ENCODE results near the gene SOX5. TPM values are rescaled to one million over a fixed set of nuclear protein-coding genes. Genes with fewer than 3 reads are reported as not detected.

Gene SOX5
- total and polyA plus RNA-seq, 8 donors, result 10.0 to 39.9 (median 33.0) TPM

- no peak for TF ChIP-seq CTCF (IDR thresholded peaks at IDR 0.05)
- ATAC-seq (no peak), DNase-seq (no peak)
- Histone ChIP-seq H3K4me3 (no peak overlapping the region), H3K4me1 (no peaks in the 10 kb centered on the region), H3K27ac (no peak overlapping the region), H3K27me3 (no peaks in the 10 kb centered on the region), H3K9me3 (peaks cover 0 to 24% of the 10 kb centered on the region in 2 donors), H3K36me3 (no peaks in the 10 kb centered on the region)
- intact Hi-C loops (cut with DNase I), result no loop called here
Observed at GRCh38 chr12:23855813-23856212, 93.7 kb downstream of the SOX5 start.

GRCh38 chr12:23854598-23854997, 94.9 kb downstream of the SOX5 start:
- TF ChIP-seq CTCF (IDR thresholded peaks at IDR 0.05), result no peak
- no peaks in the 10 kb centered on the region for H3K27me3 ChIP-seq
- DNase-seq (no peak), ATAC-seq (no peak)
- no peaks in the 10 kb centered on the region for H3K4me1 ChIP-seq
- H3K4me3 ChIP-seq, result no peak overlapping the region
- peaks cover 0 to 16% of the 10 kb centered on the region in 2 donors for H3K9me3 ChIP-seq
- intact Hi-C loops (cut with DNase I), result no loop called here
- H3K36me3 ChIP-seq, result no peaks in the 10 kb centered on the region
- no peak overlapping the region for H3K27ac ChIP-seq

GRCh38 chr12:23853640-23854039, 95.8 kb downstream of the SOX5 start:
- Histone ChIP-seq H3K4me3 (no peak overlapping the region), H3K9me3 (peaks cover 0 to 7% of the 10 kb centered on the region in 2 donors), H3K36me3 (no peaks in the 10 kb centered on the region), H3K27me3 (no peaks in the 10 kb centered on the region), H3K4me1 (no peaks in the 10 kb centered on the region), H3K27ac (no peak overlapping the region)
- no peak for DNase-seq
- ATAC-seq, result no peak
- TF ChIP-seq CTCF (IDR thresholded peaks at IDR 0.05), result no peak
- intact Hi-C loops (cut with DNase I), result no loop called here

- Histone ChIP-seq H3K27ac (no peak overlapping the region), H3K9me3 (no peaks in the 10 kb centered on the region), H3K36me3 (no peaks in the 10 kb centered on the region), H3K27me3 (no peaks in the 10 kb centered on the region), H3K4me3 (no peak overlapping the region), H3K4me1 (no peaks in the 10 kb centered on the region)
- DNase-seq (no peak), ATAC-seq (no peak)
- intact Hi-C loops (cut with DNase I), result no loop called here
- no peak for TF ChIP-seq CTCF (IDR thresholded peaks at IDR 0.05)
Observed at GRCh38 chr12:23851602-23852001, 97.9 kb downstream of the SOX5 start.

GRCh38 chr12:23847857-23848256, 101.6 kb downstream of the SOX5 start:
- Histone ChIP-seq H3K4me1 (no peaks in the 10 kb centered on the region), H3K4me3 (no peak overlapping the region), H3K27me3 (no peaks in the 10 kb centered on the region), H3K27ac (no peak overlapping the region), H3K36me3 (no peaks in the 10 kb centered on the region), H3K9me3 (no peaks in the 10 kb centered on the region)
- intact Hi-C loops (cut with DNase I), result no loop called here
- DNase-seq (no peak), ATAC-seq (no peak)
- no peak for TF ChIP-seq CTCF (IDR thresholded peaks at IDR 0.05)

Measured in left lung (tissue), 10 donors.